BJ (cell line): ENCODE data around the gene SCAI. TPM values are rescaled to one million over a fixed set of nuclear protein-coding genes. Genes with fewer than 3 reads are reported as not detected.

Source experiments
- CTCF ChIA-PET: fragments of 350-600 bp; formaldehyde crosslinking; extraction: SDS; loops from one replicate; lab custom pipeline; 2021; ENCODE audit warnings: antibody characterized with exemption, inconsistent platforms; lab: Yijun Ruan, JAX
- POLR2A ChIA-PET: fragments of 300-600 bp; sonication (Branson Sonifier 250); formaldehyde crosslinking; extraction: SDS; loops from one replicate; lab custom pipeline; 2021; ENCODE audit warnings: antibody characterized with exemption; lab: Charles Lee
- DNase-seq: peaks from one replicate; pipeline ENCODE4 v3.0.0-alpha.2; 2011; ENCODE audit warnings: low read depth
- H3K27me3 ChIP-seq: 2 replicates; pipeline ENCODE4 v1.6.0; 2011; ENCODE audit warnings: low read length; ENCODE audit not compliant: control insufficient read depth, insufficient read depth
- H3K36me3 ChIP-seq: 2 replicates; pipeline ENCODE4 v1.5.1; 2011; ENCODE audit warnings: low read length; ENCODE audit not compliant: control insufficient read depth, insufficient read depth
- H3K4me3 ChIP-seq: 2 replicates; pipeline ENCODE4 v1.5.1; 2011; ENCODE audit warnings: low read depth, mild to moderate bottlenecking, control low read depth, low read length
- polyA plus RNA-seq: library from polyadenylated mRNA; depleted of rRNA; stranded (reverse); fragments of >200 nt; gene quantifications from 2 replicates; pipeline ENCODE4 v1.2.3, GENCODE V29; 2011; rRNA removed
- TF ChIP-seq, protein P1 (sequence below): IDR thresholded peaks from 2 replicates; pipeline ENCODE4 v1.5.1; 2011; ENCODE audit warnings: low read depth, mild to moderate bottlenecking, control low read depth, inconsistent platforms, low read length, moderate library complexity; ENCODE audit not compliant: insufficient read depth

The SCAI gene
- polyA plus RNA-seq, 1 experiment: 2.0 TPM

DNA sequence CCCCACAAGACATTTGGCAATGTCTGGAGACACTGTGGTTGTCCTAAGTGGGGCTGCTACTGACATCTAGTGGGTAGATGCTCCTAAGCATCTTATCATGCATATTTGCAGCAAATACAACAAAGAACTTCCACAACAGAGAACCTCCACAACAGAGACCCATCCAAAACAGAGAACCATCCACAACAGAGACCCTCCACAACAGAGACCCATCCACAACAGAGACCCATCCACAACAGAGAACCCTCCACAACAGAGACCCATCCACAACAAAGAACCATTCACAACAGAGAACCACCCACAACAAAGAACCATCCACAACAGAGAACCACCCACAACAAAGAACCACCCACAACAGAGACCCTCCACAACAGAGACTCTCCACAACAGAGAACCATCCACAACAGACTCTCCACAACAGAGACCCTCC lies 248.6 kb downstream of the SCAI start:
- TF ChIP-seq, protein P1, sequence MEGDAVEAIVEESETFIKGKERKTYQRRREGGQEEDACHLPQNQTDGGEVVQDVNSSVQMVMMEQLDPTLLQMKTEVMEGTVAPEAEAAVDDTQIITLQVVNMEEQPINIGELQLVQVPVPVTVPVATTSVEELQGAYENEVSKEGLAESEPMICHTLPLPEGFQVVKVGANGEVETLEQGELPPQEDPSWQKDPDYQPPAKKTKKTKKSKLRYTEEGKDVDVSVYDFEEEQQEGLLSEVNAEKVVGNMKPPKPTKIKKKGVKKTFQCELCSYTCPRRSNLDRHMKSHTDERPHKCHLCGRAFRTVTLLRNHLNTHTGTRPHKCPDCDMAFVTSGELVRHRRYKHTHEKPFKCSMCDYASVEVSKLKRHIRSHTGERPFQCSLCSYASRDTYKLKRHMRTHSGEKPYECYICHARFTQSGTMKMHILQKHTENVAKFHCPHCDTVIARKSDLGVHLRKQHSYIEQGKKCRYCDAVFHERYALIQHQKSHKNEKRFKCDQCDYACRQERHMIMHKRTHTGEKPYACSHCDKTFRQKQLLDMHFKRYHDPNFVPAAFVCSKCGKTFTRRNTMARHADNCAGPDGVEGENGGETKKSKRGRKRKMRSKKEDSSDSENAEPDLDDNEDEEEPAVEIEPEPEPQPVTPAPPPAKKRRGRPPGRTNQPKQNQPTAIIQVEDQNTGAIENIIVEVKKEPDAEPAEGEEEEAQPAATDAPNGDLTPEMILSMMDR: peak; percentile 67
- Histone ChIP-seq H3K36me3 (peaks cover 14% of the 10 kb centered on the region), H3K27me3 (no peaks in the 10 kb centered on the region), H3K4me3 (no peak overlapping the region)
- DNase-seq: no peak
- ChIA-PET CTCF (interaction anchor here (1.0 to 2.5 kb wide), 8 partner anchors 14 to 248 kb away, joined by 3 to 16 read pairs (median 8); partner anchors contain the start of genes NR6A1, SCAI and WDR38), POLR2A (no interaction called here)

DNA sequence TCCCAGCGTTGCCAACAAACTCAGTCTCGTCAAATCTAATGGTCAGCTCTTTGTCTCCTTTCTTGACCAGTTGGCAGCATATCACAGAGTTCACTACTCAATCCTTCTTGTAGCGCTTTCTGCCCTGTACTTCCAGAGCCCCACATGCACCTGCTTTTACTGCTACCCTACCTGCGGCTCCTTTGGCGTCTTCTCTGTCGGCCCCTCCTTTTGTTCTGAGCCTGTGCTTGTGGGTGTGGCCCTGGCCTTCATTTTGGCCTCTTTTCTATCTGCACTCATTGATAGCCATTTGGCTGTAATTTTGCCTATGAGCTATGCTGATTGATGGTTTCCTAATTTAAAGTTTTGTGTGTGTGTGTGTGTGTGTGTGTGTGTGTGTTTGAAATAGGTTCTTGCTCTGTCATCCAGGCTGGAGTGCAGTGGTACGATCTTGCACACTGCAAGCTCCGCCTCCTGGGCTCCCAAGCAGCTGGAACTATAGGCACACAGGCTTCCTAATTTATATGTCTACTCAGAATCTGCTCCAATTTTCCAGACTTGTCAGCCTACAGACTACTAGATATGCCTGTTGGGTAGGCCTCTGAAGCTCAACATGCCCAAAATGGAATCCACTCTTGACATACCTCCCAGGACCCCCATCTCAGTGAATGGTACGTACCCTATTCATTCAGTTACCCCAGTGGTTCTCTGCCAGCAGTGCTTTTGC lies 249.1 kb downstream of the SCAI start:
- CTCF ChIA-PET: interaction anchor here (1.0 to 2.5 kb wide), 11 partner anchors 14 to 249 kb away, joined by 3 to 16 read pairs (median 5); partner anchors contain the start of genes NR6A1, SCAI and WDR38
- TF ChIP-seq, protein P1: no peak
- Histone ChIP-seq H3K36me3 (peaks cover 16% of the 10 kb centered on the region), H3K4me3 (no peak overlapping the region), H3K27me3 (no peaks in the 10 kb centered on the region)
- no peak for DNase-seq
- POLR2A ChIA-PET: no interaction called here

Other genes starting within 250 kb of the SCAI start
- 10.8 and 12.4 TPM in 2 replicates for gene GOLGA1, start 202.4 kb downstream of the SCAI start, polyA plus RNA-seq
- gene PPP6C, start 46.3 kb upstream of the SCAI start, polyA plus RNA-seq: 7.7 and 19.5 TPM in 2 replicates
- 43.6 and 53.6 TPM in 2 replicates for gene RABEPK, start 57.0 kb upstream of the SCAI start, polyA plus RNA-seq
- 215 and 305 TPM in 2 replicates for gene HSPA5, start 97.8 kb upstream of the SCAI start, polyA plus RNA-seq
- 11.6 and 15.8 TPM in 2 replicates for gene GAPVD1, start 118.3 kb upstream of the SCAI start, polyA plus RNA-seq